ENCODE data around the gene CBX4.

Gene CBX4

DNA sequence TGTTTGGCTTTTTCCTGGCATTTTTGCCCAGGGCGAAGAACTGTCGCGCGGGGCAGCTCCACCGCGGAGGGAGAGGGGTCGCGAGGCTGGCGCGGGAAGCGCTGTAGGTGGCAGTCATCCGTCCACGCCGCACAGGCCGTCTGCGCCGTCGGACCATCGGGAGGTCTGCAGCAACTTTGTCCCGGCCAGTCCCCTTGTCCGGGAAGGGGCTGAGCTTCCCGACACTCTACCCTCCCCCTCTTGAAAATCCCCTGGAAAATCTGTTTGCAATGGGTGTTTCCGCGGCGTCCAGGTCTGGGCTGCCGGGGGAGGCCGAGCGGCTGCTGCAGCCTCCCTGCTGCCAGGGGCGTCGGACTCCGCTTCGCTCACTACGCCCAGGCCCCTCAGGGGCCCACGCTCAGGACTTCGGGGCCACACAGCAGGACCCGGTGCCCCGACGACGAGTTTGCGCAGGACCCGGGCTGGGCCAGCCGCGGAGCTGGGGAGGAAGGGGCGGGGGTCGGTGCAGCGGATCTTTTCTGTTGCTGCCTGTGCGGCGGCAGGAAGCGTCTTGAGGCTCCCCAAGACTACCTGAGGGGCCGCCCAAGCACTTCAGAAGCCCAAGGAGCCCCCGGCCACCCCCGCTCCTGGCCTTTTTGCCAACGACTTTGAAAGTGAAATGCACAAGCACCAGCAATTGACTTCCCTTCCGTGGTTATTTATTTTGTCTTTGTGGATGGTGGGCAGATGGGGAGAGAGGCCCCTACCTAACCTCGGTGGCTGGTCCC lies 2.3 kb upstream of the CBX4 start:
- no peak overlapping the region for H3K4me3 ChIP-seq (replicated peaks; ENCODE audit: low read depth, low read length)
- no peak for DNase-seq (ENCODE audit: extremely low read depth, insufficient read length)
- TF ChIP-seq, protein P1, sequence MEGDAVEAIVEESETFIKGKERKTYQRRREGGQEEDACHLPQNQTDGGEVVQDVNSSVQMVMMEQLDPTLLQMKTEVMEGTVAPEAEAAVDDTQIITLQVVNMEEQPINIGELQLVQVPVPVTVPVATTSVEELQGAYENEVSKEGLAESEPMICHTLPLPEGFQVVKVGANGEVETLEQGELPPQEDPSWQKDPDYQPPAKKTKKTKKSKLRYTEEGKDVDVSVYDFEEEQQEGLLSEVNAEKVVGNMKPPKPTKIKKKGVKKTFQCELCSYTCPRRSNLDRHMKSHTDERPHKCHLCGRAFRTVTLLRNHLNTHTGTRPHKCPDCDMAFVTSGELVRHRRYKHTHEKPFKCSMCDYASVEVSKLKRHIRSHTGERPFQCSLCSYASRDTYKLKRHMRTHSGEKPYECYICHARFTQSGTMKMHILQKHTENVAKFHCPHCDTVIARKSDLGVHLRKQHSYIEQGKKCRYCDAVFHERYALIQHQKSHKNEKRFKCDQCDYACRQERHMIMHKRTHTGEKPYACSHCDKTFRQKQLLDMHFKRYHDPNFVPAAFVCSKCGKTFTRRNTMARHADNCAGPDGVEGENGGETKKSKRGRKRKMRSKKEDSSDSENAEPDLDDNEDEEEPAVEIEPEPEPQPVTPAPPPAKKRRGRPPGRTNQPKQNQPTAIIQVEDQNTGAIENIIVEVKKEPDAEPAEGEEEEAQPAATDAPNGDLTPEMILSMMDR (IDR thresholded peaks at IDR 0.05; ENCODE audit: insufficient read depth, low read length, poor library complexity, severe bottlenecking) = no peak
- no peaks in the 10 kb centered on the region; the same call in 1 of the 2 replicates for H3K27me3 ChIP-seq (replicated peaks; ENCODE audit: control insufficient read depth, insufficient read depth, low read length)
- H3K36me3 ChIP-seq (ENCODE audit: control insufficient read depth, insufficient read depth, low read length) = no peaks in the 10 kb centered on the region

DNA sequence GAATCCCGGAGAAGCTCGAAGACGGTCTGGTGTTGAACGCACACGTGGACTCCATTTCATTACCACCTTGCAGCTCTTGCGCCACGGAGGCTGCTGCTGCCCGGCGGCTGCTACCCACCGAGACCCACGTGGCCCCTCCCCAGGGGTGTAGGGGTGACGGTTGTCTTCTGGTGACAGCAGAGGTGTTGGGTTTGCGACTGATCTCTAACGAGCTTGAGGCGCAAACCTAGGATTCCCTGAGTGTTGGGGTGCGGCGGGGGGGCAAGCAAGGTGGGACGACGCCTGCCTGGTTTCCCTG lies 1.7 kb upstream of the CBX4 start:
- Histone ChIP-seq H3K27me3 (replicated peaks; ENCODE audit: control insufficient read depth, insufficient read depth, low read length) (no peaks in the 10 kb centered on the region; the same call in 1 of the 2 replicates), H3K36me3 (ENCODE audit: control insufficient read depth, insufficient read depth, low read length) (no peaks in the 10 kb centered on the region), H3K4me3 (replicated peaks; ENCODE audit: low read depth, low read length) (no peak overlapping the region)
- no peak for DNase-seq (ENCODE audit: extremely low read depth, insufficient read length)
- TF ChIP-seq, protein P1 (IDR thresholded peaks at IDR 0.05; ENCODE audit: insufficient read depth, low read length, poor library complexity, severe bottlenecking) = no peak

DNA sequence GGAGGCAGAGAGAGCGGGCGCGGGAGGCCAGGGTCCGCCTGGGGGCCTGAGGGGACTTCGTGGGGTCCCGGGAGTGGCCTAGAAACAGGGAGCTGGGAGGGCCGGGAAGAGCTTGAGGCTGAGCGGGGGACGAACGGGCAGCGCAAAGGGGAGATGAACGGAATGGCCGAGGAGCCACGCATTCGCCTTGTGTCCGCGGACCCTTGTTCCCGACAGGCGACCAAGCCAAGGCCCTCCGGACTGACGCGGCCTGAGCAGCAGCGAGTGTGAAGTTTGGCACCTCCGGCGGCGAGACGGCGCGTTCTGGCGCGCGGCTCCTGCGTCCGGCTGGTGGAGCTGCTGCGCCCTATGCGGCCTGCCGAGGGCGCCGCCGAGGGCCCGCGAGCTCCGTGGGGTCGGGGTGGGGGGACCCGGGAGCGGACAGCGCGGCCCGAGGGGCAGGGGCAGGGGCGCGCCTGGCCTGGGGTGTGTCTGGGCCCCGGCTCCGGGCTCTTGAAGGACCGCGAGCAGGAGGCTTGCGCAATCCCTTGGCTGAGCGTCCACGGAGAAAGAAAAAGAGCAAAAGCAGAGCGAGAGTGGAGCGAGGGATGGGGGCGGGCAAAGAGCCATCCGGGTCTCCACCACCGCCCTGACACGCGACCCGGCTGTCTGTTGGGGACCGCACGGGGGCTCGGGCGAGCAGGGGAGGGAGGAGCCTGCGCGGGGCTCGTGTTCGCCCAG lies 1.2 kb upstream of the CBX4 start:
- TF ChIP-seq, protein P1 (IDR thresholded peaks at IDR 0.05; ENCODE audit: insufficient read depth, low read length, poor library complexity, severe bottlenecking) = no peak
- DNase-seq (ENCODE audit: extremely low read depth, insufficient read length) = no peak
- H3K27me3 ChIP-seq (replicated peaks; ENCODE audit: control insufficient read depth, insufficient read depth, low read length) = no peaks in the 10 kb centered on the region; the same call in 1 of the 2 replicates
- H3K4me3 ChIP-seq (replicated peaks; ENCODE audit: low read depth, low read length) = no peak overlapping the region
- H3K36me3 ChIP-seq (ENCODE audit: control insufficient read depth, insufficient read depth, low read length) = peaks cover 2% of the 10 kb centered on the region

DNA sequence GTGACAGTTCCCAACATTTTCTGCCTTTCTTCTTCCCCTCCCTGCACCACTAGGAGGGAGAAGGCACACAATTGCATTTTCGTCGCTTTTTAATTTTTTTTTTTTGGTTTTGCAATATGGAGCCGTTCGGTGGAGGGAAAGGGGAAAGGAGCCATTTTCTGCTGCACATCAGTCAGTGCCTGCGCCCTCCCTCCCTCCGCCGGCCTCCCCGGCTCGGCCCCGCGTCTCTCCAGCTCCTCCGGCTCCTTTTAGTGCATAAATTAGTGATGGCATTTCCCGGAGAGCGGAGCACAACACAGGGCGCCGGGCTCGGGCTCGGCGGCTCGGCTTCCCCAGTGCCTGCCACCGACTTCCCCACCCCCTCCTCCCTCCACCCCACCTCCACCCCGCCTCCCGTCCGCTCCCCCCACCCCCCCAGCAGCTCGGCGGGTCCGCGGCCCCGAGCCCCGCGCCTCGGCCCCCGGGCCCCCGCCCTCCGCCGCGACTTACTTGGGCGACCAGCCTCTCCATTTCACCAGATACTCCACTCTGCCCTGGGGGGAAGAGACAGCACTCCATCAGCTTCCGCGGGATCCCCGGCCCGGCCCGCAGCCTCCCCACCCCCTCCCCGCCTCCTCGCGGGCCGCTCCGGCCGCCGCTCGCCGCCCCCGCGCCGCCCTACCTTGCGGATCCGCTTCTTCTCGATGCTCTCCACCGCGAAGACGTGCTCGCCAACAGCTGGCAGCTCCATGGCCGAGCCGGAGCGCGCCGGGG lies 542 bp downstream of the CBX4 start:
- Histone ChIP-seq H3K27me3 (replicated peaks; ENCODE audit: control insufficient read depth, insufficient read depth, low read length) (no peaks in the 10 kb centered on the region; the same call in 1 of the 2 replicates), H3K36me3 (ENCODE audit: control insufficient read depth, insufficient read depth, low read length) (peaks cover 6% of the 10 kb centered on the region), H3K4me3 (replicated peaks; ENCODE audit: low read depth, low read length) (peak overlapping the region; percentile 79)
- DNase-seq (ENCODE audit: extremely low read depth, insufficient read length) = peak; percentile 75
- TF ChIP-seq, protein P1 (IDR thresholded peaks at IDR 0.05; ENCODE audit: insufficient read depth, low read length, poor library complexity, severe bottlenecking) = no peak

DNA sequence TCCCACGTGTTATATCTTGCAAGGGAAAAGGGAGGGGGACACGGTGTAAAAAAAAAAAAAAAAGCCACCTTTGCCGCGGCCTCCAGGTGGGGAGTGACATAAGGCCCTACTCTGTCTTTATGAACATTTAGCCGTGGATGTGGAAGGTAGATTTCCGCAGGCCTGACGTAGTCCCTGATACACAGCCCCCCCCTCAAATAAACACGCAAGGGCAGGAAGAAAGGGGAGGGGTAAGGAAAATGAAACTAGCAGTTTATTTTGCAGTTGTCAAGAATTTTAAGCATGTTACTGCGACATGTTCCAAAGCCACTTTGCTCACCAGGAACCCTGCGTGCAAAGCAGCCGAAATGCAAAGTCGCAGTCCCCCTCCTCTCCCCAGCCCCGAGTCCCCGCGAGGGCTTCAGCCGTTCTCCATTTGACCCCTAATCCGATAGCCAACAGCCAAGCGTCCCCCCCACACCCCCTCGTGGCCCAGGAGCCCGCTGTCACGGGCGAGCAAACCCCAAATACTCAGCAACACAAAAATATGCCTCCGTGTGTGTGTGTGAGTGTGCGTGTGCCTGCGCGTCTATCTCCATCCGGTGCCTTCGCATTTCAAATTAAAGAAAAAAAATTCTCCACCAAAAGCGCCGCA lies 1.2 kb downstream of the CBX4 start:
- H3K4me3 ChIP-seq (replicated peaks; ENCODE audit: low read depth, low read length) = peak overlapping the region; percentile 79
- DNase-seq (ENCODE audit: extremely low read depth, insufficient read length) = peak; percentile 55
- H3K27me3 ChIP-seq (replicated peaks; ENCODE audit: control insufficient read depth, insufficient read depth, low read length) = no peaks in the 10 kb centered on the region; the same call in 1 of the 2 replicates
- peaks cover 6% of the 10 kb centered on the region for H3K36me3 ChIP-seq (ENCODE audit: control insufficient read depth, insufficient read depth, low read length)
- TF ChIP-seq, protein P1 (IDR thresholded peaks at IDR 0.05; ENCODE audit: insufficient read depth, low read length, poor library complexity, severe bottlenecking) = no peak
